Ovary (tissue), 9 donors: ENCODE results near the gene ERCC6. TPM values are rescaled to one million over a fixed set of nuclear protein-coding genes. Genes with fewer than 3 reads are reported as not detected.

Experiments used
- DNase-seq, 5 donors: peaks; one replicate each; pipeline ENCODE4 v3.0.0-alpha.2; 2019 to 2020
- H3K27ac ChIP-seq, 2 donors: fragments of 200-600 bp; one replicate each; pipeline versions ENCODE4 v1.5.1 to v1.8.0; 2019 to 2022
- H3K27me3 ChIP-seq: fragments of 200-600 bp; one replicate; pipeline ENCODE4 v1.8.0; 2022
- H3K36me3 ChIP-seq: fragments of 200-600 bp; sonication (generic); one replicate; pipeline ENCODE4 v1.5.1; 2019
- H3K4me1 ChIP-seq: one replicate; pipeline ENCODE4 v1.8.1; 2013; ENCODE audit warnings: mild to moderate bottlenecking, moderate library complexity; ENCODE audit not compliant: insufficient read depth
- H3K4me3 ChIP-seq: fragments of 200-600 bp; sonication (generic); one replicate; pipeline ENCODE4 v1.5.1; 2017
- H3K9me3 ChIP-seq, 2 donors: fragments of 200-600 bp in 1 of 2; sonication (generic) in 1 of 2; one replicate each; pipeline versions ENCODE4 v1.5.1 to v1.8.1; 2013 to 2019; ENCODE audit warnings: mild to moderate bottlenecking in 1 of 2, moderate library complexity in 1 of 2
- EP300 ChIP-seq: sonication (generic); formaldehyde crosslinking; IDR thresholded peaks from one replicate; pipeline ENCODE4 v1.6.1; 2017; ENCODE audit warnings: antibody characterized with exemption
- POLR2A ChIP-seq: fragments of 450-650 bp; IDR thresholded peaks from one replicate; pipeline ENCODE4 v1.6.1; 2017; ENCODE audit warnings: antibody characterized with exemption, mild to moderate bottlenecking, moderate library complexity
- WGBS, 3 donors: extraction: QIAGEN DNeasy Blood & Tissue Kit in 1 of 3; methylation state at CpG; one replicate each; pipeline versions ENCODE4 v1.1.5 to v1.1.7; 2013 to 2017; 5-methylcytosine and 5-hydroxymethylcytosine counted together
- intact Hi-C, 4 donors: fragments of 100-400 bp; cut with DNase I; formaldehyde crosslinking; loops; one replicate each; pipeline versions ENCODE4 v1.11.0 to v1.15.1; 2022 to 2023
- polyA plus RNA-seq, 2 donors: library from polyadenylated mRNA; stranded (reverse); fragments of 200-250 nt in 1 of 2; fragments of 350-450 nt in 1 of 2; fragmentation: Illumina TruSeq in 1 of 2; extraction: RNeasy Lipid Tissue Mini Kit (QIAGEN cat#74804) in 1 of 2; gene quantifications; one replicate each; pipeline ENCODE4 v1.2.3, GENCODE V29; 2013 to 2014
- total RNA-seq, 7 donors: library from RNA; depleted of rRNA in 2 of 7; stranded (reverse); fragments of >200 nt in 2 of 7; fragmentation: NEBNext Ultra II Directional in 3 of 7; extraction: Animal tissue kit (Norgen Biotek cat#: 25700) in 3 of 7; gene quantifications; one replicate each; pipeline versions ENCODE4 v1.1.0 to v1.2.4, GENCODE V29; 2016 to 2023
- TF ChIP-seq, protein P1 (sequence below), 3 donors: fragments of 450-650 bp in 2 of 3; fragments of 200-600 bp in 1 of 3; IDR thresholded peaks; one replicate each; pipeline versions ENCODE4 v1.5.1 to v1.8.0; 2016 to 2022; ENCODE audit warnings: antibody characterized with exemption in 3 of 3, mild to moderate bottlenecking in 1 of 3
- donor health status: DM: no; HTN: no; CAD: no; lungs with moderate emphysema.
- donor health status: DM: no; HTN: no; CAD: no.
- donor health status: Bipolar disorder and iron deficiency.
- donor health status: DM: yes; HTN: yes; CAD: no.
- donor health status: DM: no; HTN: no; CAD: no.
- donor health status: DM: yes; HTN: yes; CAD: no.

Gene ERCC6
- total and polyA plus RNA-seq, 9 donors, result 6.8 to 24.1 (median 19.2) TPM

DNA sequence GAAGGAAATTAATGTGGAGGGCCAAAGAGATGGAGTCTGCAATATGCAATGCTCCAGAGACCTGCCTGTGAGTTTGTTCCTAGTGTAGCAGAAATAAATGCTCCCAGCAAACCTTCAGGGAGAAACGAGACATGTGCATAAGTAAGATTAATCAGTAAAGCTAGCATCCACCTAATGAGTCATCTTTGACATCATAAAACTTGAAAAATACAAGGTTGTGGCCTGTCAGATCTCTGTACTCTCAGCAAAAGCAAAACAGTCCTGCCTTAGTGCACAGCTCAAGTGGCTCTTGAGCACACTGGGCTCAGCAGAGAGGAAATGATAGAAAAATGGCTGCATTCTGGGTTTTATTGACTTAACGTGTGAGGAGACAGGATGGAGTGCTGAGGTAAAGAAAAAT is 32.5 kb upstream of the ERCC6 start:
- DNase-seq, result no peak
- Histone ChIP-seq H3K36me3 (no peaks in the 10 kb centered on the region), H3K27ac (no peak overlapping the region), H3K4me1 (no peaks in the 10 kb centered on the region), H3K4me3 (no peak overlapping the region), H3K9me3 (no peaks in the 10 kb centered on the region), H3K27me3 (no peaks in the 10 kb centered on the region)
- no peak for TF ChIP-seq EP300
- 33 to 42% (median 40%) methylated on average over 2 of the region's 2 CpGs for WGBS, 3 donors
- intact Hi-C loops, result no loop called here

DNA sequence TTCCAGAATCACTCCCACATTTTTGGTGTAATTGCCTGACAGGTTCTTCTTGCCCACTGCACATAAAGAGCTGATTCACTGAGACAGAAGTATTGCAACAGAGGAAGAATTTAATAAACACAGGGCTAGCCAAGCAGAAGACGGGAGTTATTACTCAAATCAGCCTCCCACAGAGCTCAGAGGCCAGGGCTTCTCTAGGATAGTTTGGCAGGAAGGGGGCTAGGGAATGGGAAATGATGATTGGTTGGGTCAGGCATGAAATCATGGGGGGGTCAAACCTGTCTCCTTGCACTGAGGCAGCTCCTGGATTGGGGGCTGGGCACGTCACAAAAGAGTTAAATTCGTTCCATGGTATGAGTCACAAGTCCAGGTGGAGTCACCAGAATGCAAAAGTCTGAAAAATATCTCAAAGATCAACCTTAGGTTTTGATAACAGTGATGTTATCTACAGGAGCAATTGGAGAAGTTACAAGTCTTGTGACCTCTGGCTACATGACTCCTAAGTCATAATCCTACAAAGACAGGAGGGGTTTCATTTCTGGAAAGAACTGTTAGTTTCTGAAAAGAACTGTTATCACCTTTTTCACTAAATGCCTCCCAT is 30.2 kb upstream of the ERCC6 start:
- WGBS, 3 donors, result 34 to 38% (median 35%) methylated on average over 3 of the region's 3 CpGs
- intact Hi-C loops, result no loop called here

DNA sequence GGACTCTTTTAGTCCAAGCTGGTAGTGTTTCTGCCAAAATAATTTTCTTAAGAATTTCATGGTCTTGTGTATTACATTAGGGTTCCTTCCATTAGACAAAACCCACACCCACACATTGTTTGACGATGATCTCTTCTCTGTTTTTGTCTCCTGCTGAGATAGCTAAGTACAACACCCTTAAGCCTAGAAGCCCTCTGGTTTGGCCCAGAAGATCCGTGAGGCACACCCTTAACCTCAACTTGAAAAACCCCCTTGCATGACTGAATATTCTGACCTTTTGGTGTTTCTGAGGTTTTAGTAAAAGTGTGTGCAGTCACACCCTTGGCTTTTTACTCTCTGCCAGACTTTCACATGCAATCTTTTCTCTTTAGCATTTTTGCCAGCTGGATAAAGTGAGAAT is 29.3 kb upstream of the ERCC6 start:
- Histone ChIP-seq H3K4me3 (no peak overlapping the region), H3K27ac (no peak overlapping the region), H3K4me1 (no peaks in the 10 kb centered on the region), H3K9me3 (no peaks in the 10 kb centered on the region), H3K27me3 (no peaks in the 10 kb centered on the region), H3K36me3 (no peaks in the 10 kb centered on the region)
- TF ChIP-seq EP300, result no peak
- TF ChIP-seq, protein P1, sequence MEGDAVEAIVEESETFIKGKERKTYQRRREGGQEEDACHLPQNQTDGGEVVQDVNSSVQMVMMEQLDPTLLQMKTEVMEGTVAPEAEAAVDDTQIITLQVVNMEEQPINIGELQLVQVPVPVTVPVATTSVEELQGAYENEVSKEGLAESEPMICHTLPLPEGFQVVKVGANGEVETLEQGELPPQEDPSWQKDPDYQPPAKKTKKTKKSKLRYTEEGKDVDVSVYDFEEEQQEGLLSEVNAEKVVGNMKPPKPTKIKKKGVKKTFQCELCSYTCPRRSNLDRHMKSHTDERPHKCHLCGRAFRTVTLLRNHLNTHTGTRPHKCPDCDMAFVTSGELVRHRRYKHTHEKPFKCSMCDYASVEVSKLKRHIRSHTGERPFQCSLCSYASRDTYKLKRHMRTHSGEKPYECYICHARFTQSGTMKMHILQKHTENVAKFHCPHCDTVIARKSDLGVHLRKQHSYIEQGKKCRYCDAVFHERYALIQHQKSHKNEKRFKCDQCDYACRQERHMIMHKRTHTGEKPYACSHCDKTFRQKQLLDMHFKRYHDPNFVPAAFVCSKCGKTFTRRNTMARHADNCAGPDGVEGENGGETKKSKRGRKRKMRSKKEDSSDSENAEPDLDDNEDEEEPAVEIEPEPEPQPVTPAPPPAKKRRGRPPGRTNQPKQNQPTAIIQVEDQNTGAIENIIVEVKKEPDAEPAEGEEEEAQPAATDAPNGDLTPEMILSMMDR (IDR thresholded peaks at IDR 0.05), result no peak
- TF ChIP-seq POLR2A, result no peak
- DNase-seq, result no peak
- intact Hi-C loops, result no loop called here
- WGBS, 3 donors, result 22 to 51% (median 32%) methylated on average over 2 of the region's 2 CpGs

More for the DNA sequence above, 30.2 kb upstream of the ERCC6 start:
- Histone ChIP-seq H3K4me1 (no peaks in the 10 kb centered on the region), H3K27ac (no peak overlapping the region), H3K9me3 (no peaks in the 10 kb centered on the region), H3K36me3 (no peaks in the 10 kb centered on the region), H3K4me3 (no peak overlapping the region), H3K27me3 (no peaks in the 10 kb centered on the region)
- no peak for TF ChIP-seq POLR2A
- TF ChIP-seq, protein P1 (IDR thresholded peaks at IDR 0.05), result no peak
- TF ChIP-seq EP300, result no peak
- DNase-seq, result no peak

DNA sequence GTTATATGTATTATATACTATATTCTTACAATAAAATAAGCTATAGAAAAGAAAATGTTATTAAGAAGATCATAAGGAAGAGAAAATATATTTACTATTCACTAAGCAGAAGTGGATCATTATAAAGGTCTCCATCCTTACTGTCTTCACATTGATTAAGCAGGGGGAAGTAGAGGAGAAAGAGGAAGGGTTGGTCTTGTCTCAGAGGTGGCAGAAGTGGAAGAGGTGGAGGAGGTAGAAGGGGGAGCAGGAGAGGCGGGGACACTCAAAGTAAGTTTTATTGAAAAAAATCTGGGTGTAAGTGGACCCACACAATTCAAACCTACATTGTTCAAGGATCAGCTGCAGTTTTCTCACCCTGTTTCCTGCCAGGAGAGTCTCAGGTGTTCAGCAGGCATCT is 28.9 kb upstream of the ERCC6 start:
- H3K27me3 ChIP-seq, result no peaks in the 10 kb centered on the region
- no peak for DNase-seq
- H3K36me3 ChIP-seq, result no peaks in the 10 kb centered on the region
- H3K4me3 ChIP-seq, result no peak overlapping the region
- WGBS, 3 donors, result 79 to 89% (median 85%) methylated on average over 1 of the region's 1 CpG
- intact Hi-C loops, result no loop called here
- no peaks in the 10 kb centered on the region for H3K9me3 ChIP-seq
- no peaks in the 10 kb centered on the region for H3K4me1 ChIP-seq
- no peak for TF ChIP-seq POLR2A
- TF ChIP-seq, protein P1 (IDR thresholded peaks at IDR 0.05), result no peak
- TF ChIP-seq EP300, result no peak
- H3K27ac ChIP-seq, result no peak overlapping the region

DNA sequence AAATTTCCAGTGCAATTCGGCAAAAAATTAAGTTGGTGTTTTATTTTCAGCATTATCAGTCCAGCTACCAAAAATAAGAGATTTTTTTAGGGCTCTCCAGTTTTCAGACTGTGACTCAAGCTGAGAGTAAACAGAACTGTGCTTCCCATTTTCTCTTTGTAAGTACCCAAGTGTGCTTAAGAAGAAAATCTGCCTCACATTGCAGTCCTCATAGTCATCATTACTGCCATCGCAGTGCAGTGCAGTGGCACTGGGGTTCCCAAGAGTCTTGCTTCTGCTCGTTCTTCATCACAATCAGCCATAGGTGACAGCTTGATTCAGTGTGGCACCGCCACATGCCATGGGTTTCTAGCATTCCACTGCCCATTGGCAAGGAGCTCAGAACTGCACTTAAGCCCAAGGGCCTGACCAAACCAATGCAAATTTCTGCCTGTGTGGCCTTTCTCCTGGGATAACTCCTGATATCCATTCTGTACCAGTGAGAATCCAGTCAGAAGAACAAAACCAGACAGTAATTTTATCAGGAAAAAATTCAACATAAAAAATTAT is 25.6 kb upstream of the ERCC6 start:
- Histone ChIP-seq H3K9me3 (no peaks in the 10 kb centered on the region), H3K27me3 (no peaks in the 10 kb centered on the region), H3K36me3 (no peaks in the 10 kb centered on the region), H3K27ac (no peak overlapping the region), H3K4me3 (no peak overlapping the region), H3K4me1 (no peaks in the 10 kb centered on the region)
- intact Hi-C loops, result loop anchor here in 1 of 4 donors (1.0 kb wide), 1 partner anchor 48 kb away; no protein-coding TSS in a partner anchor
- no peak for DNase-seq
- WGBS, 3 donors, result 77 to 87% (median 84%) methylated on average over 4 of the region's 4 CpGs
- TF ChIP-seq, protein P1 (IDR thresholded peaks at IDR 0.05), result no peak
- TF ChIP-seq POLR2A (no peak), EP300 (no peak)
